Progenitor cell of endocrine pancreas (in vitro differentiated cells): ENCODE data around the gene ZKSCAN1. TPM values are rescaled to one million over a fixed set of nuclear protein-coding genes. Genes with fewer than 3 reads are reported as not detected.
"Not testable (repeated sequence)": the region's sequence is repeated elsewhere in the genome, so short reads cannot be mapped to it uniquely, and the experiment has no call there.

Source experiments
- DNase-seq: peaks from one replicate; pipeline ENCODE4 v3.0.0; 2021; ENCODE audit warnings: low spot score; ENCODE audit not compliant: unreplicated experiment
- H3K27ac Mint-ChIP-seq: 2 replicates; pipeline ENCODE4 v1.8.0; 2021; ENCODE audit warnings: mild to moderate bottlenecking, moderate library complexity, mixed read lengths
- H3K27me3 Mint-ChIP-seq: 2 replicates; pipeline ENCODE4 v1.8.0; 2021; ENCODE audit warnings: mixed read lengths
- H3K36me3 Mint-ChIP-seq: 2 replicates; pipeline ENCODE4 v1.8.0; 2022; ENCODE audit warnings: mixed read lengths; ENCODE audit not compliant: insufficient read depth
- H3K4me1 Mint-ChIP-seq: 2 replicates; pipeline ENCODE4 v1.8.0; 2021; ENCODE audit warnings: low read depth, mixed read lengths
- H3K4me3 Mint-ChIP-seq: 2 replicates; pipeline ENCODE4 v1.8.0; 2021; ENCODE audit warnings: low read depth, mild to moderate bottlenecking, moderate library complexity, mixed read lengths
- H3K9me3 Mint-ChIP-seq: 2 replicates; pipeline ENCODE4 v1.8.0; 2021; ENCODE audit warnings: low read depth, mixed read lengths
- CTCF ChIP-seq: fragments of 200-600 bp; sonication (generic); IDR thresholded peaks from one replicate; pipeline ENCODE4 v1.5.0; 2021; ENCODE audit warnings: antibody characterized with exemption, mild to moderate bottlenecking; ENCODE audit not compliant: unreplicated experiment
- total RNA-seq: library from RNA; stranded (reverse); gene quantifications from 2 replicates; pipeline ENCODE4 v1.2.1, GENCODE V29; 2021

ZKSCAN1 gene
- total RNA-seq, 1 donor from 2014 or later = 209 TPM

- H3K4me1 Mint-ChIP-seq = peaks cover 7% of the 10 kb centered on the region
- H3K9me3 Mint-ChIP-seq = no peaks in the 10 kb centered on the region
- peaks cover 13% of the 10 kb centered on the region for H3K27me3 Mint-ChIP-seq
- no peak for TF ChIP-seq CTCF
- no peaks in the 10 kb centered on the region for H3K36me3 Mint-ChIP-seq
- H3K4me3 Mint-ChIP-seq = no peak overlapping the region
- no peak overlapping the region for H3K27ac Mint-ChIP-seq
- no peak for DNase-seq
Measured at GRCh38 chr7:99987846-99988245, 27.6 kb upstream of the ZKSCAN1 start.

GRCh38 chr7:99990460-99990852 lies 24.9 kb upstream of the ZKSCAN1 start:
- Mint-ChIP-seq H3K4me3 (peak overlapping the region; percentile 64), H3K36me3 (no peaks in the 10 kb centered on the region), H3K27ac (peak overlapping the region; percentile 22), H3K27me3 (peaks cover 7% of the 10 kb centered on the region), H3K4me1 (peaks cover 9% of the 10 kb centered on the region), H3K9me3 (no peaks in the 10 kb centered on the region)
- no peak for DNase-seq
- no peak for TF ChIP-seq CTCF

GRCh38 chr7:99991543-99991942 lies 23.9 kb upstream of the ZKSCAN1 start:
- not testable (repeated sequence) for H3K27me3 Mint-ChIP-seq, H3K4me3 Mint-ChIP-seq, H3K27ac Mint-ChIP-seq, H3K36me3 Mint-ChIP-seq, H3K9me3 Mint-ChIP-seq, DNase-seq
- H3K4me1 Mint-ChIP-seq = peaks cover 12% of the 10 kb centered on the region

- H3K27me3 Mint-ChIP-seq = peaks cover 4% of the 10 kb centered on the region
- H3K9me3 Mint-ChIP-seq = no peaks in the 10 kb centered on the region
- H3K27ac Mint-ChIP-seq = no peak overlapping the region
- no peak for TF ChIP-seq CTCF
- DNase-seq = no peak
- no peaks in the 10 kb centered on the region for H3K36me3 Mint-ChIP-seq
- H3K4me1 Mint-ChIP-seq = peaks cover 16% of the 10 kb centered on the region
- no peak overlapping the region for H3K4me3 Mint-ChIP-seq
Measured at GRCh38 chr7:99992330-99993038, 22.9 kb upstream of the ZKSCAN1 start.

GRCh38 chr7:99994819-99995218 lies 20.6 kb upstream of the ZKSCAN1 start:
- Mint-ChIP-seq H3K27me3 (no peaks in the 10 kb centered on the region), H3K4me1 (peaks cover 22% of the 10 kb centered on the region), H3K4me3 (no peak overlapping the region), H3K9me3 (no peaks in the 10 kb centered on the region), H3K27ac (peak overlapping the region; percentile 37), H3K36me3 (no peaks in the 10 kb centered on the region)
- no peak for TF ChIP-seq CTCF
- DNase-seq = no peak
